ENCODE results near the gene PTPRO.

PTPRO gene

GRCh38 chr12:15563663-15564062 is 241.4 kb downstream of the PTPRO start:
- Histone ChIP-seq H3K4me2 (ENCODE audit: low read depth, low read length, poor library complexity, severe bottlenecking) (no peak overlapping the region), H3K4me3 (ENCODE audit: insufficient read depth, low read length, poor library complexity, severe bottlenecking) (no peak overlapping the region)
- TF ChIP-seq CTCF (IDR thresholded peaks at IDR 0.05; ENCODE audit: insufficient read depth, low read length, poor library complexity, severe bottlenecking) (no peak), EZH2phosphoT487 (conservative IDR thresholded peaks at IDR 0.05; ENCODE audit: low read length) (no peak)

DNA sequence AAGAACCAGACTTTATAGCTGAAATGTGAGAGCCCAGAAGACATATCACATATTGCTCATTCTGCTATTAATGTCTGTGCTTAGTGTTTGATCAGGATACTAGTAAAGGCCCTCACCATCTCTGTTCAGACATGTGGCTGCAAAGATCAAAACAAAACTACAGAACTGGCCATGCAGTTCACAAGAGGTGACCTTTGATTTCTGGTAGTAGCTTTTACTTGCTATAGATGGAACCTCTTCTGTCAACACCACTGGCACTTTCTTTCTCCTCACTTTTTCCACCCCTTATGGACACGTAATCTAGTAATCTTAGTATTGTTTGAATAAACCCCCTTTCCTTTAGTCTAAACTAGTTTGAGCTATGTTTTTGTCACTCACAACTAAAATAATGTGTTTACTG is 252.0 kb downstream of the PTPRO start:
- Histone ChIP-seq H2AFZ (ENCODE audit: low read depth, low read length, severe bottlenecking) (no peak overlapping the region), H3K4me2 (ENCODE audit: low read depth, low read length, poor library complexity, severe bottlenecking) (no peak overlapping the region), H3F3A (ENCODE audit: insufficient read depth) (no peaks in the 10 kb centered on the region), H4K20me1 (ENCODE audit: low read depth, low read length) (no peaks in the 10 kb centered on the region), H3K27me3 (ENCODE audit: low read length) (no peaks in the 10 kb centered on the region), H3K4me3 (ENCODE audit: insufficient read depth, low read length, poor library complexity, severe bottlenecking) (no peak overlapping the region), H3K36me3 (ENCODE audit: low read length) (no peaks in the 10 kb centered on the region), H3K9me2 (replicated peaks; ENCODE audit: insufficient read depth, low read length) (no peaks in the 10 kb centered on the region), H3K9ac (ENCODE audit: low read length) (no peak overlapping the region), H3K9me3 (ENCODE audit: insufficient read depth, low read length) (no peaks in the 10 kb centered on the region), H3K27ac (ENCODE audit: low read depth, low read length) (no peak overlapping the region), H3K79me2 (ENCODE audit: insufficient read depth, low read length) (no peaks in the 10 kb centered on the region)
- no peak for TF ChIP-seq CTCF (IDR thresholded peaks at IDR 0.05; ENCODE audit: insufficient read depth, low read length, poor library complexity, severe bottlenecking)
- TF ChIP-seq EZH2phosphoT487 (conservative IDR thresholded peaks at IDR 0.05; ENCODE audit: low read length), result no peak

More at GRCh38 chr12:15563663-15564062, 241.4 kb downstream of the PTPRO start:
- Histone ChIP-seq H4K20me1 (ENCODE audit: low read depth, low read length) (no peaks in the 10 kb centered on the region), H3K9me3 (ENCODE audit: insufficient read depth, low read length) (no peaks in the 10 kb centered on the region), H3F3A (ENCODE audit: insufficient read depth) (no peaks in the 10 kb centered on the region), H3K27ac (ENCODE audit: low read depth, low read length) (no peak overlapping the region), H3K36me3 (ENCODE audit: low read length) (no peaks in the 10 kb centered on the region), H3K9ac (ENCODE audit: low read length) (no peak overlapping the region), H2AFZ (ENCODE audit: low read depth, low read length, severe bottlenecking) (no peak overlapping the region), H3K9me2 (replicated peaks; ENCODE audit: insufficient read depth, low read length) (no peaks in the 10 kb centered on the region), H3K27me3 (ENCODE audit: low read length) (no peaks in the 10 kb centered on the region), H3K79me2 (ENCODE audit: insufficient read depth, low read length) (no peaks in the 10 kb centered on the region)

DNA sequence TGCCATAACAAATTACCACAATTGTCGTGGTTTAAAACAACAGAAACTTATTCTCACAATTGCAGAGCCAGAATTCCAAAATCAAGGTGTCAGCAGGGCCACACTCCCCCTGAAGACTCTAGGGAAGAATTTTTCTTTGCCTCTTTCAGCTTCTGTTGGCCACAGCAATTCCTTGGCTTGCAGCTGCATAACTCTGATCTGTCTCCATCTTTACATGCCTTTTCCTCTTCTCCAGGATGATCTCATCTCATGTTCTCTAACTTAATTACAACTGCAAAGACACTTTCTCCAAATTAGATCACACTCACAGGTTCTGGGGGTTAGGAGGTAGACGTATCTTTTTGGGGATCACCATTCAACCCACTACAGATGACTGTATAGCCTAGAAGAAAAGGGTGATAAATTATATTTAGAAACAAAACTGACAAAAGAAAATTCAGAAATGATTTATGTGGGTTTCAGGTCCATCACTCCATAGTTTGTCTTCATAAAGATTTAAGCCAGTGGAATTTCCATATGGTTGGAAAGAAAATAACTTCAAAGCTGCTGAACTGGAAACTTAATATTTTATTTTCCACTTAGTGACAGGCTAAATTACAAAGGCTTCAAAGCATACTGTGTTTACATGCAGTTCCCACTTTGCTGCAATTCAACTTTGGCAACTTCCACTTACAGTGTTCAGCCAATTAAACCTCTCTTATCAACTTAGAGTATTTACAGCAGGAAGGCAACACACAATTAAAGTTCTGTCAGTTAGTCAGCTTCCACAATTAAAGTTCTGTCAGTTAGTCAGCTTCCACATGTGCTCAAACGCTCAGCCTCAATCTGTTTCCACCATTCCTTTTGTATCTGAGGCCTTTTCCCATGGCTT is 253.6 kb downstream of the PTPRO start:
- Histone ChIP-seq H4K20me1 (ENCODE audit: low read depth, low read length) (no peaks in the 10 kb centered on the region), H3K4me3 (ENCODE audit: insufficient read depth, low read length, poor library complexity, severe bottlenecking) (no peak overlapping the region), H3K27me3 (ENCODE audit: low read length) (no peaks in the 10 kb centered on the region), H2AFZ (ENCODE audit: low read depth, low read length, severe bottlenecking) (no peak overlapping the region), H3F3A (ENCODE audit: insufficient read depth) (no peaks in the 10 kb centered on the region), H3K79me2 (ENCODE audit: insufficient read depth, low read length) (no peaks in the 10 kb centered on the region), H3K4me2 (ENCODE audit: low read depth, low read length, poor library complexity, severe bottlenecking) (no peak overlapping the region), H3K36me3 (ENCODE audit: low read length) (no peaks in the 10 kb centered on the region), H3K9me2 (replicated peaks; ENCODE audit: insufficient read depth, low read length) (no peaks in the 10 kb centered on the region), H3K9me3 (ENCODE audit: insufficient read depth, low read length) (no peaks in the 10 kb centered on the region), H3K9ac (ENCODE audit: low read length) (no peak overlapping the region), H3K27ac (ENCODE audit: low read depth, low read length) (no peak overlapping the region)
- TF ChIP-seq CTCF (IDR thresholded peaks at IDR 0.05; ENCODE audit: insufficient read depth, low read length, poor library complexity, severe bottlenecking), result no peak
- TF ChIP-seq EZH2phosphoT487 (conservative IDR thresholded peaks at IDR 0.05; ENCODE audit: low read length), result no peak
